HG02763 (cell line): ENCODE measurements around the gene PRPF8.
"Not testable (repeated sequence)": the region's sequence is repeated elsewhere in the genome, so short reads cannot be mapped to it uniquely, and the experiment has no call there.

Experiments used
- ATAC-seq: cut with Tn5 transposase; IDR thresholded peaks from one replicate; pipeline ENCODE4 v1.9.1; 2021; ENCODE audit warnings: mild to moderate bottlenecking, moderate library complexity; ENCODE audit not compliant: unreplicated experiment

Gene PRPF8

GRCh38 chr17:1695365-1695764, 10.7 kb upstream of the PRPF8 start:
- no peak for ATAC-seq

- no peak for ATAC-seq
Measured at GRCh38 chr17:1693339-1693738, 8.7 kb upstream of the PRPF8 start.

GRCh38 chr17:1690544-1691221, 6.0 kb upstream of the PRPF8 start:
- no peak for ATAC-seq

GRCh38 chr17:1688405-1688804, 3.7 kb upstream of the PRPF8 start:
- ATAC-seq: not testable (repeated sequence)

GRCh38 chr17:1686086-1686485, 1.4 kb upstream of the PRPF8 start:
- ATAC-seq: no peak

- ATAC-seq: no peak
Measured at GRCh38 chr17:1683459-1683858, 1.2 kb downstream of the PRPF8 start.

GRCh38 chr17:1676401-1676800, 8.3 kb downstream of the PRPF8 start:
- no peak for ATAC-seq

- ATAC-seq: no peak
Measured at GRCh38 chr17:1673041-1673785, 11.5 kb downstream of the PRPF8 start.

- ATAC-seq: not testable (repeated sequence)
Measured at GRCh38 chr17:1663934-1664333, 20.7 kb downstream of the PRPF8 start.

GRCh38 chr17:1661045-1661444, 23.6 kb downstream of the PRPF8 start:
- ATAC-seq: no peak

- ATAC-seq: no peak
Measured at GRCh38 chr17:1658100-1658499, 26.6 kb downstream of the PRPF8 start.

GRCh38 chr17:1653735-1654134, 30.9 kb downstream of the PRPF8 start:
- ATAC-seq: no peak

GRCh38 chr17:1652794-1653193, 31.9 kb downstream of the PRPF8 start:
- not testable (repeated sequence) for ATAC-seq

- ATAC-seq: no peak
Measured at GRCh38 chr17:1651559-1651844, 33.2 kb downstream of the PRPF8 start.

GRCh38 chr17:1650731-1651558, 33.7 kb downstream of the PRPF8 start:
- ATAC-seq: no peak

- ATAC-seq: no peak
Measured at GRCh38 chr17:1649844-1650501, 34.7 kb downstream of the PRPF8 start, which contains the start of gene RILP. TSS of gene RILP (minus strand) at chr17:1649866. CDS start at chr17:1649804, 62 bp downstream.

GRCh38 chr17:1648963-1649843, 35.5 kb downstream of the PRPF8 start:
- peak; percentile 64 for ATAC-seq

GRCh38 chr17:1648173-1648962, 36.3 kb downstream of the PRPF8 start:
- no peak for ATAC-seq

GRCh38 chr17:1647802-1648171, 36.9 kb downstream of the PRPF8 start:
- ATAC-seq: no peak
